Raji (cell line): ENCODE results near the gene POLR3GL.

Experiments
- POLR2A ChIP-seq: IDR thresholded peaks from 2 replicates; pipeline ENCODE4 v1.6.1; 2011; ENCODE audit warnings: low read depth, low read length, control low read depth; ENCODE audit not compliant: insufficient read depth

Gene POLR3GL

DNA sequence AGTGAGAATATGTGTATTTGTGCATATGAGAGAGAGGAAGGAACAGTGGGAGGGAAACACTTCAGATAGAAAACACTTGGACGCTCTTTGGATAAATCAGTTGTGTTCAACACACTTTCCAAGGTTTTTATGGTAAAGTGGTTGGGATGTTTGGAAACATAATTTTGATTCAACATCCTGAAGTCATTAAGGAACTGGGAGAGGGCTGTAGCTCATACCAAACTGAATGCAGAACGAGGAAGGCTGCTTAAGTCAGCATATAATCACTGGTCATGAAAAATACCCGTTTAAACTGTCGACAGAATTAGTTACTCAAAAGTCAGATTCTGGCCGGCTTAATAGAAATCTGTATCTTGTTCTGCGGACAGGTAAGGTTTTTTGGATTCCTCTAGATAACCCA lies 21.6 kb upstream of the POLR3GL start:
- TF ChIP-seq POLR2A = no peak

DNA sequence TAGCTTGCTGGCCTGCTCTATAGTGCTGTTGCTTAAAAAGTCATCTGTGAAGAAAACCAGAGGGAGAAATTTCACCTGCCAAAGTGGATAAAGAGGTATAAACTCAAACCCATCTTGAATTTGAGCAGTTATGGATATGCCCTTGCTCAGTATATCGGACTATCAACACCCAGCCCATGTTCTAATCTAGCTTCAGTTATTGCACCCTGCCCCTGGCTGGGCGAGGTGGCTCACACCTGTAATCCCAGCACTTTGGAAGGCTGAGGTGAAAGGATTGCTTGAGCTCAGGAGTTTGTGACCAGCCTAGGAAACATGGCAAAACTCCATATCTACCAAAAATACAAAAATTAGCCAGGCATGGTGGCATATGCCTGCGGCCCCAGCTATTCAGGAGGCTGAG lies 20.0 kb upstream of the POLR3GL start:
- no peak for TF ChIP-seq POLR2A

DNA sequence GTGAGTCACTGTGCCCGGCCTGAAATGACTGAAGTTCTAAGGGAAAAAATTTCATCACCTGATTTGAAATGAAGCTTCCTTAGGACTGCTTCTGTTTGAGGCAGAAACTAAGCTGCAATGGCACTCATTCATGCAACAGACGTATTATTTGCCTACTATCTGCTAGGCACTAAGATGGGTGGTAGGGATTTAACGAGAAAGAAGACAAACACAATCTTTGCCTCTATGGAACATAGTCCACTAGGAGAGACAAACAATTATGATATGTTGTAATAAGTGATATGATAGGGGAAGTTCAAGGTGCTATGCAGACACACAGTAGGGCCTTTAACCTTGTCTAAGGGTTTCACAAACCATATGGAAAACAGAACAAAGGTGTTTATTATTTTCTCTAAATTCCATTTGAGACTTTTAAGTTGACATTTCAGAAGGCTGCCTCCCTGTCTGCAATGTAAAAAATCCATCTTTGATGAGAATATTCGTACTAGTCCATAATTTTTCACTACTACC lies 18.0 kb upstream of the POLR3GL start:
- no peak for TF ChIP-seq POLR2A

DNA sequence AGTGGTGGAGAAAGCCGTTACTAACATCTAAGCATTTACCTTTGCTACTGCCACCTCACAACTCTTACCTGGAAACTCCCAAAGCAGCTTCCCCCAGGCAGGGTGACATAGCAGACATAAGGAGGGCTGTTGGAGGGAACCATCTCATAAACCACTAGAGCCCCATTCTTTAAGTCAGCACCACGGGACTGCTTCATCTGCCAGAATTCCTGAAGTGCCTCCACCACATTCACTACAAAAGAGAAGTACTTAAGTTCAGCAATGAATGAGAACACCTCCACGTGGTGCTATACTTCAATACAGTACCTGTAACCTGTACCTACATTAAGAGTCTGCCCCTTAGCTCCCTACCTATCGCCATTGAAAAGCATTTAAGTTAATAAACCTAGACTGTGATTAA lies 16.9 kb upstream of the POLR3GL start:
- no peak for TF ChIP-seq POLR2A

DNA sequence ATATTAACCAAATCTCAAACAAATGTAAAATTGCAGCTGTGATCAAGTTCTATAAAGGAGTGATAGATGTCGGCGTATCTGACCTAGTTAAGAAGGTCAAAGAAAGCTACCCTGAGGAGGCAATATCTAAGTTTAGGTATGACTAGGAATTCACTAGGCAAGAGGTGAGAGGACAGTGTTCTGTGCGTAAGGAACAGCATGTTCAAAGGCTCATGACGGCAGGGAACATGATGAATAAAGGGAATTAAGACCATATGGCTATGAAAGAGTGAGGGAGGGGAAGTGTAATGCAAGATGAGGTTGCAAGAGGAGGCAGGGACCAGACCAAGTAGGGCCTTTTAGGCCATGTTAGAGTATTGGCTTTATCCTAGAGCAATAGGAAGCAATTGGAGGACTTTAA lies 15.3 kb upstream of the POLR3GL start:
- TF ChIP-seq POLR2A = no peak

DNA sequence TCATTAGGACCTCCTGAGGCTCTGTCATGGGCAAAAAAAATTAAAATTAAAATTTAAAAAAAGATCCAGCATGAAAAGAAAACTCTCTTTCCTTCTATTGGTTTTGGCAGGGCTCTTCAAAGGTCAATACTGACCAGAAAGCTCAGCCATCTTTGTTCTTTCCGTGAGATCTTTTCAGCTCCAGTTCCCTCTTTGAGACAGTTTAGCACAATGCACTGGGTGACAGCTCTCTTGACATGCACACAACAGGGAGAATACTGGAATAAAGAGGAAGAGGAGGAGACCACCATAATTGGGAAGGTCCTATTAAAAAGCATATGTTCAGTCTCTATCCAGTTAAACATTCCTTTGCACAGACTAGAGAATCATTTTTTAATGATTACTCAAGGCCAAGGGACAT lies 13.0 kb upstream of the POLR3GL start:
- no peak for TF ChIP-seq POLR2A

GRCh38 chr1:145952903-145953302 lies 11.6 kb upstream of the POLR3GL start:
- TF ChIP-seq POLR2A = no peak

DNA sequence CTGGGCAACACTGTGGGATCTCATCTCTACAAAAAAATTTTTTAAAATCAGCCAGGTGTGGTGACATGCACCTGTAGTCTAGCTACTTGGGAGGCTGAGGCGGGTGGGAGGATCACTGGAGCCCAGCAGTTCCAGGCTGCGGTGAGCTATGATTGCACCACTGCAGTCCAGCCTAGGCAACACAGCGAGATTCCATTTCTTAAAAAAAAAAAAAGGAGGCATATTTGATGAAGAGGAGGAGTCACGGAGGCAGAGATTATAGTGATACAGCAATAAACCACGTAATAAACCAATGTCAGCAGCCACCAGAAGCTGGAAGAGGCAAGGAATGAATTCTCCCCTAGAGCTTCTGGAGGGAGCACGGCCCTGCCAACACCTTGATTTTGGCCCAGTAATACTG lies 10.6 kb upstream of the POLR3GL start:
- TF ChIP-seq POLR2A = no peak

GRCh38 chr1:145955436-145955835 lies 9.1 kb upstream of the POLR3GL start:
- no peak for TF ChIP-seq POLR2A

- TF ChIP-seq POLR2A = no peak
Measured at GRCh38 chr1:145956361-145956760, 8.1 kb upstream of the POLR3GL start.

- no peak for TF ChIP-seq POLR2A
Measured at GRCh38 chr1:145956781-145957442, 7.6 kb upstream of the POLR3GL start.

DNA sequence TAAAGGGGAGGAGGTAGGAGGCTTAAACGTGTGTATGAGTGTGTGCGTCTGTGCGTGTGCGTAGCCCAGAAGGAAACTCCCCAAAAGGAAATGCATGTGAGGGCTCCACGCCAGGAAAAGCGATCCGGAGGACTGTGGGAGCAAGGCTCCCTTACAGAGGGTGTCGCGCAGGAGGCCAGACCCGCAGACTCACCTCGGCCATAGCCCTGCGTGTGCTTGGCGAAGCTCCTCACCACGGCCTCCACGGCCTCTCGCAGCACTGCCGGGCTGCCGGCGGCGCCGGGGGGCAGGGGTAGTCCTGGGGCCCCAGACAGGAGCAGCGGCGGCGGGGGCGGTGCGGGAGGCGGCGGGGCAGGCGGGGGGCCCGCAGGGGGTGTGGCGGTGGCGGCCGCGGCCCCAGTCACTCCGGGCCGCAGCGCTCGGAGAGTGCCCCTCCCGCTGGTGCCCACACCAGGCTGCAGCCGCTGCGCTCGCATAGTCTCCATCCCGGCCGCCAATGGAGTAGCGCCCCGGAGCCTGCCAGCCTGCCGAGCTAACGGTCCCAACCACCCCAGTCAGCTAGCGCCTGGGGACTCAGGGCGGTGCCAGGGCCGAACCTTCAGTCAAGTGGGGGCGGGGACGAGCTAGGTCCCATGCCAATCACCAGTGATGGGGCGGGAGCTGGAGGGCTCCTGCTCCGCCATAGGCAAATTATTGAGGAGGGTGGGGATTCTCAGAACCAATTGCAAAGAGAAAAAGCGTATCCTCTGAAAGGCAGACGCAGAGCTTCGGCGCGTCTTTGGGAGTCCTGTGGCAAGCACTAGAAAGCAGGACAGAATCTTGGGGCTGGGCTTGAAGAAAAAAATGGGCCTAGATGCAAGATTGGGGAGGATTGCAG lies 6.8 kb upstream of the POLR3GL start, which contains the start of gene LIX1L:
LIX1L (minus strand) TSS at position 575 of the 877 bp plus-strand sequence; CDS start at position 485, 90 bp downstream.
- peak; percentile 86 for TF ChIP-seq POLR2A

DNA sequence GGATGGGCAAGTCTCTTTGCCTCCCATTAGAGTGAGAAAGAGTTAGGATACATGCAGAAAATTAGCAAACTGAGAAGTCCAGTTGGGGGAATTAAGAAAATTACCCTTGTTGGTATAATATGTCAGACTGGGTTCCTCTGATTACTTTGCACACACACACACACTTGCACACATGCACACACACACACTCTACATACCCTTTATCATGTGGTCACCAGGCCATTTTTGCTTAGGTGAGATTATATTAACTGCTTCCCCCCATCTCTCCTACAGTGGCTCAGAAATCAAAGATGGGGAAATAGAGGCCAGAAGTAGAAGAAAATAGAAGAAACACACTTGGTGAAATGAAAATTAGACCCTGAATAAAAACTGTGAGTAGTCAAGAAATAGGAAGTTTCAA lies 5.8 kb upstream of the POLR3GL start:
- TF ChIP-seq POLR2A = no peak

DNA sequence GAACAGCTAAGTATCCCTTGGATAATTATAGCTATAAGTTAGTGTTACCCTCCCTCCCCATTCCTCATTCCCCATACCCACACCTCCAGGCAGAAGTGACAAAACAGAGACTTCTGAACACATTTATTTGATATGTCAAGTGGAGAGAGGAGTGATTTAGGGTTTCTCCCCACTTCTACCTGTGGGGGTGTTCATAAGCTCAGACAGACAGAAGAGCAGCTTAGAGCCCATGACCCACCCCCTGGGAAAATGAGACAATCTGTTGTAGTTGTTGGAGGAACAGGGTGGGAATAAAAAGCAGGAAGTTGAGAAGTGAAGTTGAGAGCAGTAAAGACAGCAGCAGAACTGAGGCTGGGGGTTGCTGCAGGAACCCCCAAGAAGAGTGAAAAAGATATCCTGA lies 5.2 kb upstream of the POLR3GL start:
- no peak for TF ChIP-seq POLR2A

GRCh38 chr1:145959957-145960467 lies 4.5 kb upstream of the POLR3GL start:
- no peak for TF ChIP-seq POLR2A
